WERI-Rb-1 (cell line): ENCODE measurements around the gene ERN1.
"Not testable (repeated sequence)": the region's sequence is repeated elsewhere in the genome, so short reads cannot be mapped to it uniquely, and the experiment has no call there.

Experiments
- DNase-seq: peaks from one replicate; pipeline ENCODE4 v3.0.0-alpha.2; 2020
- H3K27ac ChIP-seq: fragments of 250-450 bp; sonication (Bioruptor Pico); 2 replicates; pipeline ENCODE4 v1.5.1; 2020; ENCODE audit warnings: mild to moderate bottlenecking, moderate library complexity
- H3K27me3 ChIP-seq: fragments of 250-450 bp; sonication (Bioruptor Pico); 2 replicates; pipeline ENCODE4 v1.5.1; 2021; ENCODE audit warnings: mild to moderate bottlenecking, low read depth, moderate library complexity; ENCODE audit not compliant: insufficient read depth, severe bottlenecking
- H3K36me3 ChIP-seq: fragments of 250-450 bp; sonication (Bioruptor Pico); 2 replicates; pipeline ENCODE4 v1.5.1; 2020; ENCODE audit warnings: mild to moderate bottlenecking, moderate library complexity
- H3K4me3 ChIP-seq: 2 replicates; pipeline ENCODE4 v1.5.1; 2011; ENCODE audit warnings: low read depth, mild to moderate bottlenecking, control low read depth, low read length
- H3K9me3 ChIP-seq: fragments of 250-450 bp; sonication (Bioruptor Pico); 2 replicates; pipeline ENCODE4 v1.5.1; 2021; ENCODE audit warnings: mild to moderate bottlenecking, moderate library complexity; ENCODE audit not compliant: severe bottlenecking
- CTCF ChIP-seq: IDR thresholded peaks from 2 replicates; pipeline ENCODE4 v1.5.1; 2011; ENCODE audit warnings: low read depth, mild to moderate bottlenecking, control low read depth, inconsistent platforms, low read length

Gene ERN1

GRCh38 chr17:64009571-64010402 lies 120.2 kb downstream of the ERN1 start:
- no peaks in the 10 kb centered on the region for H3K9me3 ChIP-seq
- TF ChIP-seq CTCF, result no peak
- no peak overlapping the region for H3K4me3 ChIP-seq
- no peak for DNase-seq
- H3K27me3 ChIP-seq, result no peaks in the 10 kb centered on the region
- no peaks in the 10 kb centered on the region for H3K36me3 ChIP-seq
- no peak overlapping the region for H3K27ac ChIP-seq

GRCh38 chr17:64008830-64009229 lies 121.1 kb downstream of the ERN1 start:
- Histone ChIP-seq H3K27ac (no peak overlapping the region), H3K4me3 (no peak overlapping the region), H3K27me3 (no peaks in the 10 kb centered on the region), H3K36me3 (no peaks in the 10 kb centered on the region), H3K9me3 (no peaks in the 10 kb centered on the region)
- TF ChIP-seq CTCF, result no peak
- DNase-seq, result no peak

- Histone ChIP-seq H3K4me3 (no peak overlapping the region), H3K27ac (no peak overlapping the region), H3K9me3 (no peaks in the 10 kb centered on the region), H3K36me3 (no peaks in the 10 kb centered on the region), H3K27me3 (no peaks in the 10 kb centered on the region)
- DNase-seq, result no peak
- no peak for TF ChIP-seq CTCF
Measured at GRCh38 chr17:64008346-64008745, 121.6 kb downstream of the ERN1 start.

- Histone ChIP-seq H3K9me3 (no peaks in the 10 kb centered on the region), H3K4me3 (no peak overlapping the region), H3K27me3 (no peaks in the 10 kb centered on the region), H3K27ac (no peak overlapping the region), H3K36me3 (no peaks in the 10 kb centered on the region)
- no peak for DNase-seq
- no peak for TF ChIP-seq CTCF
Measured at GRCh38 chr17:64007838-64008282, 122.1 kb downstream of the ERN1 start.

GRCh38 chr17:64007089-64007837 lies 122.7 kb downstream of the ERN1 start:
- H3K27me3 ChIP-seq, H3K4me3 ChIP-seq, H3K36me3 ChIP-seq, H3K27ac ChIP-seq, DNase-seq, H3K9me3 ChIP-seq: not testable (repeated sequence)

GRCh38 chr17:64006361-64007088 lies 123.4 kb downstream of the ERN1 start:
- DNase-seq, result no peak
- Histone ChIP-seq H3K27me3 (no peaks in the 10 kb centered on the region), H3K9me3 (no peaks in the 10 kb centered on the region), H3K4me3 (no peak overlapping the region), H3K27ac (no peak overlapping the region), H3K36me3 (no peaks in the 10 kb centered on the region)
- no peak for TF ChIP-seq CTCF
